T-helper 1 cell (primary cell): ENCODE data around the gene GPC5.
"Not testable (repeated sequence)": the region's sequence is repeated elsewhere in the genome, so short reads cannot be mapped to it uniquely, and the experiment has no call there.

Source experiments
- DNase-seq, 5 donors: peaks; one replicate each; pipeline ENCODE4 v3.0.0-alpha.2; 2012 to 2020

GPC5 gene

GRCh38 chr13:91785431-91786119, 387.2 kb downstream of the GPC5 start:
- DNase-seq = no peak

- DNase-seq = no peak
These were observed 393.6 kb downstream of the GPC5 start for GRCh38 chr13:91792054-91792453.

GRCh38 chr13:91797567-91797966, 399.1 kb downstream of the GPC5 start:
- DNase-seq = no peak

- not testable (repeated sequence) for DNase-seq
These were observed 399.9 kb downstream of the GPC5 start for GRCh38 chr13:91798338-91798737.

- DNase-seq = not testable (repeated sequence)
These were observed 403.4 kb downstream of the GPC5 start for GRCh38 chr13:91801772-91802171.

- no peak for DNase-seq
These were observed 404.5 kb downstream of the GPC5 start for GRCh38 chr13:91802957-91803356.

- DNase-seq = no peak
These were observed 406.3 kb downstream of the GPC5 start for GRCh38 chr13:91804724-91805123.

- no peak for DNase-seq
These were observed 407.2 kb downstream of the GPC5 start for GRCh38 chr13:91805605-91806004.

- DNase-seq = no peak
These were observed 410.7 kb downstream of the GPC5 start for GRCh38 chr13:91809161-91809560.

- DNase-seq = no peak
These were observed 414.8 kb downstream of the GPC5 start for GRCh38 chr13:91813253-91813652.

GRCh38 chr13:91816263-91816807, 417.9 kb downstream of the GPC5 start:
- no peak for DNase-seq

- DNase-seq = no peak
These were observed 418.8 kb downstream of the GPC5 start for GRCh38 chr13:91817250-91817649.

- DNase-seq = no peak
These were observed 426.0 kb downstream of the GPC5 start for GRCh38 chr13:91824416-91824815.

- DNase-seq = no peak
These were observed 427.1 kb downstream of the GPC5 start for GRCh38 chr13:91825516-91825915.

- DNase-seq = no peak
These were observed 438.1 kb downstream of the GPC5 start for GRCh38 chr13:91836553-91836952.

- no peak for DNase-seq
These were observed 447.2 kb downstream of the GPC5 start for GRCh38 chr13:91845612-91846011.

GRCh38 chr13:91863699-91864098, 465.3 kb downstream of the GPC5 start:
- DNase-seq = no peak

GRCh38 chr13:91868351-91868750, 469.9 kb downstream of the GPC5 start:
- DNase-seq = no peak

- DNase-seq = no peak
These were observed 480.1 kb downstream of the GPC5 start for GRCh38 chr13:91878491-91878890.

GRCh38 chr13:91879360-91879759, 480.9 kb downstream of the GPC5 start:
- no peak for DNase-seq

GRCh38 chr13:91882918-91883317, 484.5 kb downstream of the GPC5 start:
- DNase-seq = no peak

- DNase-seq = no peak
These were observed 491.2 kb downstream of the GPC5 start for GRCh38 chr13:91889641-91890040.

GRCh38 chr13:91891141-91891540, 492.7 kb downstream of the GPC5 start:
- DNase-seq = no peak

- DNase-seq = no peak
These were observed 494.6 kb downstream of the GPC5 start for GRCh38 chr13:91893040-91893439.

- no peak for DNase-seq
These were observed 495.9 kb downstream of the GPC5 start for GRCh38 chr13:91894316-91894715.
